SK-N-SH treated with all-trans-retinoic acid at 6 μM for 48 hours (cell line): ENCODE measurements around the gene ALDH16A1.
A peak's percentile ranks its signal among the peaks of the same experiment; 100 is the strongest.

ENCODE experiments used
- ATAC-seq: fragments of 200-7000 bp; cut with Tn5 transposase; 3 replicates; pipeline ENCODE4 v1.9.1; 2020; ENCODE audit warnings: mild to moderate bottlenecking, moderate library complexity
- ARNTL ChIP-seq: fragments of 450-650 bp; formaldehyde crosslinking; IDR thresholded peaks from 2 replicates; pipeline ENCODE4 v1.5.0; 2020; ENCODE audit warnings: low read depth, mild to moderate bottlenecking, moderate library complexity, borderline replicate concordance
- CSDC2 ChIP-seq: fragments of 250-450 bp; sonication (Bioruptor Pico); IDR thresholded peaks from 2 replicates; pipeline ENCODE4 v1.5.0; 2020; ENCODE audit warnings: mild to moderate bottlenecking, moderate library complexity
- ESRRG ChIP-seq: fragments of 250-450 bp; sonication (Bioruptor Pico); IDR thresholded peaks from 2 replicates; pipeline ENCODE4 v1.6.1; 2021; ENCODE audit warnings: mild to moderate bottlenecking
- GLIS3 ChIP-seq: fragments of 250-450 bp; sonication (Bioruptor Pico); IDR thresholded peaks from 2 replicates; pipeline ENCODE4 v1.5.0; 2020; ENCODE audit warnings: mild to moderate bottlenecking, moderate library complexity
- ISL1 ChIP-seq: fragments of 250-450 bp; sonication (Bioruptor Pico); IDR thresholded peaks from 2 replicates; pipeline ENCODE4 v2.1.2; 2022; ENCODE audit warnings: mild to moderate bottlenecking, moderate library complexity
- OSR1 ChIP-seq: fragments of 250-450 bp; sonication (Bioruptor Pico); IDR thresholded peaks from 2 replicates; pipeline ENCODE4 v1.8.0; 2022; ENCODE audit warnings: moderate library complexity, mild to moderate bottlenecking, inconsistent platforms
- PPARA ChIP-seq: fragments of 250-450 bp; sonication (Bioruptor Pico); IDR thresholded peaks from 2 replicates; pipeline ENCODE4 v1.5.0; 2020; ENCODE audit warnings: mild to moderate bottlenecking, borderline replicate concordance
- RARB ChIP-seq: fragments of 250-450 bp; sonication (Bioruptor Pico); IDR thresholded peaks from 2 replicates; pipeline ENCODE4 v1.8.0; 2021; ENCODE audit warnings: mild to moderate bottlenecking, moderate library complexity
- SNAI2 ChIP-seq: fragments of 250-450 bp; sonication (Bioruptor Pico); IDR thresholded peaks from 2 replicates; pipeline ENCODE4 v1.5.0; 2020; ENCODE audit warnings: mild to moderate bottlenecking, moderate library complexity
- TCF4 ChIP-seq: fragments of 250-450 bp; sonication (Bioruptor Pico); IDR thresholded peaks from 2 replicates; pipeline ENCODE4 v1.8.0; 2021; ENCODE audit warnings: mild to moderate bottlenecking, moderate library complexity, borderline replicate concordance
- TOX ChIP-seq: fragments of 250-450 bp; sonication (Bioruptor Pico); IDR thresholded peaks from 2 replicates; pipeline ENCODE4 v1.8.0; 2021; ENCODE audit warnings: mild to moderate bottlenecking, moderate library complexity, borderline replicate concordance
- ZC3H10 ChIP-seq: fragments of 250-450 bp; sonication (Bioruptor Pico); IDR thresholded peaks from 2 replicates; pipeline ENCODE4 v1.5.1; 2021; ENCODE audit warnings: mild to moderate bottlenecking, moderate library complexity
- ZFP30 ChIP-seq: fragments of 450-650 bp; formaldehyde crosslinking; IDR thresholded peaks from 2 replicates; pipeline ENCODE4 v1.5.0; 2022; ENCODE audit warnings: mild to moderate bottlenecking, moderate library complexity
- ZNF70 ChIP-seq: fragments of 450-650 bp; formaldehyde crosslinking; IDR thresholded peaks from 2 replicates; pipeline ENCODE4 v1.5.0; 2020; ENCODE audit warnings: mild to moderate bottlenecking, moderate library complexity
- ZNF8 ChIP-seq: fragments of 450-650 bp; formaldehyde crosslinking; IDR thresholded peaks from 2 replicates; pipeline ENCODE4 v1.5.0; 2020; ENCODE audit warnings: mild to moderate bottlenecking, moderate library complexity
- TF ChIP-seq, protein P1 (sequence below): fragments of 250-450 bp; sonication (Bioruptor Pico); IDR thresholded peaks from 2 replicates; pipeline ENCODE4 v1.5.1; 2020; ENCODE audit warnings: low read depth, mild to moderate bottlenecking, moderate library complexity
- TF ChIP-seq, protein P2 (sequence below): fragments of 250-450 bp; sonication (Bioruptor Pico); IDR thresholded peaks from 2 replicates; pipeline ENCODE4 v1.5.1; 2021; ENCODE audit warnings: mild to moderate bottlenecking, moderate library complexity
- TF ChIP-seq, protein P3 (sequence below): fragments of 250-450 bp; sonication (Bioruptor Pico); IDR thresholded peaks from 2 replicates; pipeline ENCODE4 v1.8.0; 2020; ENCODE audit warnings: mild to moderate bottlenecking, moderate library complexity, borderline replicate concordance
- TF ChIP-seq, protein P4 (sequence below): fragments of 250-450 bp; sonication (Bioruptor Pico); IDR thresholded peaks from 2 replicates; pipeline ENCODE4 v1.8.0; 2021; ENCODE audit warnings: low read depth, mild to moderate bottlenecking, moderate library complexity, borderline replicate concordance

Gene ALDH16A1

DNA sequence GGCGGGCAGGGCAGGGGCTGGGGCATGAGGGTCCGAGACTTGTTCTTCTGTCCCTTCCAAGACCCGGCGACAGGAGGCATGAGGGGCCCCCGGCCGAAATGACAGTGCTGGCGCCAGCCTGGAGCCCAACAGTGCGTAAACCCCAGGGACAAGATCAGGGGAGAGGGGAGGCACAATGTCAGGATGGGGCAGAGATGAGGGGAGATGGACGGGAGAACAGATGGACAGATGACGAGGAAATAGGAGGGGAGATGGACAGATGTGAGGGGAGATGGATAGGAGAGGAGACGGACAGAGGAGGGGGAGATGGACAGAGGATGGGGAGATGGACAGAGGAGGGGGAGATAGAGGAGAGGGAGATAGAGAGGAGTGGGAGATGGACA lies 21.5 kb downstream of the ALDH16A1 start:
- TF ChIP-seq RARB (no peak), TCF4 (CRISPR knock-in tag) (no peak), ZC3H10 (CRISPR knock-in tag) (no peak), ZNF8 (CRISPR knock-in tag) (no peak), CSDC2 (CRISPR knock-in tag) (no peak), TOX (CRISPR knock-in tag) (no peak), PPARA (CRISPR knock-in tag) (no peak), ESRRG (CRISPR knock-in tag) (no peak)
- TF ChIP-seq, protein P1, sequence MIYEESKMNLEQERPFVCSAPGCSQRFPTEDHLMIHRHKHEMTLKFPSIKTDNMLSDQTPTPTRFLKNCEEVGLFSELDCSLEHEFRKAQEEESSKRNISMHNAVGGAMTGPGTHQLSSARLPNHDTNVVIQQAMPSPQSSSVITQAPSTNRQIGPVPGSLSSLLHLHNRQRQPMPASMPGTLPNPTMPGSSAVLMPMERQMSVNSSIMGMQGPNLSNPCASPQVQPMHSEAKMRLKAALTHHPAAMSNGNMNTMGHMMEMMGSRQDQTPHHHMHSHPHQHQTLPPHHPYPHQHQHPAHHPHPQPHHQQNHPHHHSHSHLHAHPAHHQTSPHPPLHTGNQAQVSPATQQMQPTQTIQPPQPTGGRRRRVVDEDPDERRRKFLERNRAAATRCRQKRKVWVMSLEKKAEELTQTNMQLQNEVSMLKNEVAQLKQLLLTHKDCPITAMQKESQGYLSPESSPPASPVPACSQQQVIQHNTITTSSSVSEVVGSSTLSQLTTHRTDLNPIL (CRISPR knock-in tag): no peak
- TF ChIP-seq, protein P2, sequence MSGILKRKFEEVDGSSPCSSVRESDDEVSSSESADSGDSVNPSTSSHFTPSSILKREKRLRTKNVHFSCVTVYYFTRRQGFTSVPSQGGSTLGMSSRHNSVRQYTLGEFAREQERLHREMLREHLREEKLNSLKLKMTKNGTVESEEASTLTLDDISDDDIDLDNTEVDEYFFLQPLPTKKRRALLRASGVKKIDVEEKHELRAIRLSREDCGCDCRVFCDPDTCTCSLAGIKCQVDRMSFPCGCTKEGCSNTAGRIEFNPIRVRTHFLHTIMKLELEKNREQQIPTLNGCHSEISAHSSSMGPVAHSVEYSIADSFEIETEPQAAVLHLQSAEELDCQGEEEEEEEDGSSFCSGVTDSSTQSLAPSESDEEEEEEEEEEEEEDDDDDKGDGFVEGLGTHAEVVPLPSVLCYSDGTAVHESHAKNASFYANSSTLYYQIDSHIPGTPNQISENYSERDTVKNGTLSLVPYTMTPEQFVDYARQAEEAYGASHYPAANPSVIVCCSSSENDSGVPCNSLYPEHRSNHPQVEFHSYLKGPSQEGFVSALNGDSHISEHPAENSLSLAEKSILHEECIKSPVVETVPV (CRISPR knock-in tag): no peak
- no peak for ATAC-seq

DNA sequence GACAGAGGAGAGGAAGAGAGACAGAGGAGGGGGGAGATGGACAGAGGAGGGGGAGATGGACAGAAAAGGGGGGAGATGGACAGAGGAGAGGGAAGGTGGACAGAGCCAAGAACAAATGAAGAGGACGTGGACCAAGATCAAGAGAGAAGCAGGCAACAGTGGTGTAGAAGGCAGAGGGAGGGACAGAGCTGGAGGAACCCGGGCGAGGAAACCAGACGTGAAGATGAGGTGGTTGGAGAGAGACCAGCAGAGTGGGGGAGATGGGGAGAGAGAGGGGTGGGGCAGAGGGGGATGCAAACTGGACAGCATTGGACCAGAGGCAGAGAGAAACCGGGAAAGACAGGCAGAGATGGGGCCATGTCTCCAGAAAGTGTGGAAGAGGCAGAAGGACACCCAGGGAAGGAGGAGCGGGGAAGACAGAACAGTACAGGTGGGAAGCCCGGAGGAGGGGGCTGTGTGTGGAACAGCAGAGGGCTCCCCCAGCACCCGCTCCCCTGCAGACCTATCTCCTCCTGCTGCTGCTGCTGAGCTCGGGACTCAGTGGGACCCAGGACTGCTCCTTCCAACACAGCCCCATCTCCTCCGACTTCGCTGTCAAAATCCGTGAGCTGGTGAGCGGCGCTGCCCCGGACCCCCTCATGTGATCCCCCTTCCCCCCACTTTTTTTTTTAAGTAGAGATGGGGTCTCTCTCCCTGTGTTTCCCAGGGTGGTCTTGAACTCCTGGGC lies 22.3 kb downstream of the ALDH16A1 start:
- TF ChIP-seq TOX (CRISPR knock-in tag) (no peak), ESRRG (CRISPR knock-in tag) (no peak), RARB (no peak), ZNF8 (CRISPR knock-in tag) (no peak), ARNTL (no peak), SNAI2 (CRISPR knock-in tag) (no peak), ZFP30 (no peak), ZNF70 (CRISPR knock-in tag) (no peak), OSR1 (no peak), TCF4 (CRISPR knock-in tag) (no peak), PPARA (CRISPR knock-in tag) (no peak), ISL1 (CRISPR knock-in tag) (no peak)
- TF ChIP-seq, protein P2 (CRISPR knock-in tag): no peak
- TF ChIP-seq, protein P1 (CRISPR knock-in tag): no peak
- TF ChIP-seq, protein P3, sequence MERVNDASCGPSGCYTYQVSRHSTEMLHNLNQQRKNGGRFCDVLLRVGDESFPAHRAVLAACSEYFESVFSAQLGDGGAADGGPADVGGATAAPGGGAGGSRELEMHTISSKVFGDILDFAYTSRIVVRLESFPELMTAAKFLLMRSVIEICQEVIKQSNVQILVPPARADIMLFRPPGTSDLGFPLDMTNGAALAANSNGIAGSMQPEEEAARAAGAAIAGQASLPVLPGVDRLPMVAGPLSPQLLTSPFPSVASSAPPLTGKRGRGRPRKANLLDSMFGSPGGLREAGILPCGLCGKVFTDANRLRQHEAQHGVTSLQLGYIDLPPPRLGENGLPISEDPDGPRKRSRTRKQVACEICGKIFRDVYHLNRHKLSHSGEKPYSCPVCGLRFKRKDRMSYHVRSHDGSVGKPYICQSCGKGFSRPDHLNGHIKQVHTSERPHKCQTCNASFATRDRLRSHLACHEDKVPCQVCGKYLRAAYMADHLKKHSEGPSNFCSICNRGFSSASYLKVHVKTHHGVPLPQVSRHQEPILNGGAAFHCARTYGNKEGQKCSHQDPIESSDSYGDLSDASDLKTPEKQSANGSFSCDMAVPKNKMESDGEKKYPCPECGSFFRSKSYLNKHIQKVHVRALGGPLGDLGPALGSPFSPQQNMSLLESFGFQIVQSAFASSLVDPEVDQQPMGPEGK: no peak
- no peak for ATAC-seq

DNA sequence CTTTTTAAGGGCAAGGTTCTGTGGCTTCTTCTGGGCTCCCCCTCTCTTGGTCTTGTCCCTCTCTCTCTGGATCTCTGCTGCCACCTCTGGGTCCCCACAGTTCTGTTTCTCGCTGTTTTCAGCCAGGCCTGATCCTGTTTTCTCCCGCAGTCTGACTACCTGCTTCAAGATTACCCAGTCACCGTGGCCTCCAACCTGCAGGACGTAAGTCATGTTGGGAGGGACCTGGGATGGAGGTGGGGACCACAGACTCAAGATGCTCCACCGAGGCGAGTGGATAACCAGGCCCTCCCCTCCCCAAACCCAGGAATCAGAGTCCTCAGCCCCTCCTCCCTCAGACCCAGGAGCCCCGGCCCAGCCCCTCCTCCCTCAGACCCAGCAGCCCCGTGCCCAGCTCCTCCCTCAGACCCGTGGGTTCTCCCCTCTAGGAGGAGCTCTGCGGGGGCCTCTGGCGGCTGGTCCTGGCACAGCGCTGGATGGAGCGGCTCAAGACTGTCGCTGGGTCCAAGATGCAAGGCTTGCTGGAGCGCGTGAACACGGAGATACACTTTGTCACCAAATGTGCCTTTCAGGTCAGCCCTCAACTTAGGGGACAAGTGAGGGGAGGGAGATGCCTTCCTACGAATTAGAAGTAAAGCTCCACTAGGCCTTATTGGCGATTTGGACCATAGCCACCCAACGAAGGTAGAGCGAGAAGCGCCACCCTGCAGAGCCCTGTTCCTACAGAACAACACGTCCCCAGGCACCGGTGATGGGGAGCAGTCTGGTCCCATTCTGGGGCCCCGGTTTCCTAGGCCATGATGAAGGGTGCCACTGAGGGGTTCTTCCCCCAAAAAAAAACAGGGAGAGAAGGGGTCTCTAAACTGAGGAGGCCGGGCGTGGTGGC lies 23.2 kb downstream of the ALDH16A1 start:
- peak; percentile 50 for ATAC-seq
- no peak for TF ChIP-seq GLIS3
- TF ChIP-seq, protein P3: no peak
- TF ChIP-seq, protein P4, sequence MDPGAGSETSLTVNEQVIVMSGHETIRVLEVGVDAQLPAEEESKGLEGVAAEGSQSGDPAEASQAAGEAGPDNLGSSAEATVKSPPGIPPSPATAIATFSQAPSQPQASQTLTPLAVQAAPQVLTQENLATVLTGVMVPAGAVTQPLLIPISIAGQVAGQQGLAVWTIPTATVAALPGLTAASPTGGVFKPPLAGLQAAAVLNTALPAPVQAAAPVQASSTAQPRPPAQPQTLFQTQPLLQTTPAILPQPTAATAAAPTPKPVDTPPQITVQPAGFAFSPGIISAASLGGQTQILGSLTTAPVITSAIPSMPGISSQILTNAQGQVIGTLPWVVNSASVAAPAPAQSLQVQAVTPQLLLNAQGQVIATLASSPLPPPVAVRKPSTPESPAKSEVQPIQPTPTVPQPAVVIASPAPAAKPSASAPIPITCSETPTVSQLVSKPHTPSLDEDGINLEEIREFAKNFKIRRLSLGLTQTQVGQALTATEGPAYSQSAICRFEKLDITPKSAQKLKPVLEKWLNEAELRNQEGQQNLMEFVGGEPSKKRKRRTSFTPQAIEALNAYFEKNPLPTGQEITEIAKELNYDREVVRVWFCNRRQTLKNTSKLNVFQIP (CRISPR knock-in tag): no peak
- TF ChIP-seq ZNF8 (CRISPR knock-in tag): no peak
